Measurements from ENCODE around the gene RAB36. TPM values are rescaled to one million over a fixed set of nuclear protein-coding genes. Genes with fewer than 3 reads are reported as not detected.

Gene RAB36
- total and polyA plus RNA-seq, 9 of the 15 experiments (the other 6 are each of a cell fraction or from before 2014, with no cell fraction given): 0.04 to 0.50 (median 0.08) TPM; not detected in 3

- ATAC-seq (no peak), FAIRE-seq (no peak), DNase-seq (ENCODE audit: extremely low read depth in 1 of 4, low spot score in 3 of 4) (no peak)
- H3K4me1 ChIP-seq (replicated peaks in 1 of 2; ENCODE audit: control insufficient read depth in 2 of 2, insufficient read depth in 2 of 2, low read length in 2 of 2): peaks cover 0 to 10% of the 10 kb centered on the region in 2 experiments; a peak in 3 of 5 replicates
- H3K9me1 ChIP-seq (ENCODE audit: control insufficient read depth, insufficient read depth, low read length): peaks cover 24% of the 10 kb centered on the region
- H3K4me3 ChIP-seq: no peak overlapping the region
- TF ChIP-seq ZHX1 (conservative IDR thresholded peaks at IDR 0.05; ENCODE audit: low read length) (0 out of 2 replicates have a peak, but pooled peaks have one; percentile 8), BHLHE40 (IDR thresholded peaks at IDR 0.05; ENCODE audit: low read length) (0 out of 2 replicates have a peak, but pooled peaks have one; percentile 2), FOXJ2 (tag; IDR thresholded peaks at IDR 0.05) (no peak), PHF21A (IDR thresholded peaks at IDR 0.05; ENCODE audit: borderline replicate concordance, low read depth) (no peak), SMC3 (conservative IDR thresholded peaks at IDR 0.05; ENCODE audit: insufficient read depth, low read depth, low read length) (0 out of 2 replicates have a peak, but pooled peaks have one; percentile 11), TEAD4 (IDR thresholded peaks at IDR 0.05; ENCODE audit: low read length) (0 out of 2 replicates have a peak, but pooled peaks have one; percentile 1), TEAD4 (CRISPR knock-in tag; IDR thresholded peaks at IDR 0.05; ENCODE audit: borderline replicate concordance) (no peak), SIX5 (IDR thresholded peaks at IDR 0.05; ENCODE audit: borderline replicate concordance in 1 of 2, insufficient read depth in 1 of 2, low read depth in 1 of 2, low read length in 2 of 2) (peak in 1 of 2 experiments; percentile 15; a peak in 1 of 4 replicates), SIN3A (IDR thresholded peaks at IDR 0.05; ENCODE audit: borderline replicate concordance in 2 of 2, control insufficient read depth in 1 of 2, low read depth in 2 of 2, low read length in 2 of 2) (no peak)
- no peak overlapping the region for H3K4me2 ChIP-seq (ENCODE audit: insufficient read depth, low read length)
- CTCF ChIA-PET (ENCODE audit: low intra/inter-chr PET ratio): no interaction called here
- in situ Hi-C loops (cut with MboI): loop anchor here (25.0 kb wide), 1 partner anchor 424 kb away; the partner anchor contains the start of gene IGLL1
- peaks cover 81% of the 10 kb centered on the region for H4K20me1 ChIP-seq (replicated peaks; ENCODE audit: control insufficient read depth, insufficient read depth, low read length)
- no peaks in the 10 kb centered on the region for H3K36me3 ChIP-seq (ENCODE audit: control insufficient read depth, insufficient read depth, low read length)
- no peaks in the 10 kb centered on the region for H3K79me2 ChIP-seq (ENCODE audit: control insufficient read depth, insufficient read depth, low read length)
- H3K9me3 ChIP-seq (replicated peaks; ENCODE audit: control insufficient read depth, insufficient read depth, low read depth, low read length): no peaks in the 10 kb centered on the region
- BruUV-seq (replicated peaks): no TSS peak
- intact Hi-C loops (cut with micrococcal nuclease): no loop called here
- POLR2A ChIA-PET: interaction anchor here (0.6 to 86.5 kb wide), 12 partner anchors 21 to 118 kb away, joined by 3 to 3476 read pairs (median 4); partner anchors contain the start of genes BCR and RAB36
- H3K27me3 ChIP-seq (ENCODE audit: control insufficient read depth in 2 of 2, insufficient read depth in 2 of 2, low read length in 2 of 2): peaks cover 76 to 89% of the 10 kb centered on the region in 2 experiments
- peak overlapping the region in 1 of 2 experiments; percentile 21; a peak in 1 of 4 replicates for H3K9ac ChIP-seq (ENCODE audit: insufficient read depth in 1 of 2, low read depth in 2 of 2, low read length in 2 of 2)
- whole genome bisulfite sequencing (ENCODE audit: insufficient coverage, low coverage, missing lambda C conversion rate): 13% methylated on average over 8 of the region's 8 CpGs
- H2AFZ ChIP-seq (ENCODE audit: low read depth, low read length): no peak overlapping the region
- H3K27ac ChIP-seq (ENCODE audit: extremely low read depth, low read depth, low read length): no peak overlapping the region
These were observed 18.4 kb downstream of the RAB36 start for GRCh38 chr22:23163665-23164064.

All from K562 (cell line).